Osteocyte (in vitro differentiated cells): ENCODE data around the gene CEBPB. TPM values are rescaled to one million over a fixed set of nuclear protein-coding genes. Genes with fewer than 3 reads are reported as not detected.
"Not testable (repeated sequence)": the region's sequence is repeated elsewhere in the genome, so short reads cannot be mapped to it uniquely, and the experiment has no call there.

Experiments
- DNase-seq: peaks from one replicate; pipeline ENCODE4 v3.0.0; 2021; ENCODE audit warnings: mixed read lengths; ENCODE audit not compliant: unreplicated experiment; ENCODE audit errors: extremely low spot score
- H3K27ac Mint-ChIP-seq: one replicate; pipeline ENCODE4 v1.8.0; 2021; ENCODE audit warnings: mild to moderate bottlenecking, mixed read lengths; ENCODE audit not compliant: unreplicated experiment
- H3K27me3 Mint-ChIP-seq: one replicate; pipeline ENCODE4 v1.8.0; 2021; ENCODE audit warnings: mixed read lengths; ENCODE audit not compliant: unreplicated experiment
- H3K36me3 Mint-ChIP-seq: one replicate; pipeline ENCODE4 v1.8.0; 2021; ENCODE audit warnings: mixed read lengths; ENCODE audit not compliant: unreplicated experiment
- H3K4me1 Mint-ChIP-seq: one replicate; pipeline ENCODE4 v1.8.0; 2021; ENCODE audit warnings: mixed read lengths; ENCODE audit not compliant: unreplicated experiment
- H3K4me3 Mint-ChIP-seq: one replicate; pipeline ENCODE4 v1.8.0; 2021; ENCODE audit warnings: mild to moderate bottlenecking, moderate library complexity, mixed read lengths; ENCODE audit not compliant: unreplicated experiment
- H3K9me3 Mint-ChIP-seq: one replicate; pipeline ENCODE4 v1.8.0; 2021; ENCODE audit warnings: mixed read lengths; ENCODE audit not compliant: unreplicated experiment
- CTCF ChIP-seq: fragments of 200-600 bp; sonication (generic); IDR thresholded peaks from 2 replicates; pipeline ENCODE4 v1.5.0; 2021; ENCODE audit warnings: antibody characterized with exemption, mild to moderate bottlenecking, moderate library complexity
- total RNA-seq: library from RNA; stranded (reverse); gene quantifications from 2 replicates; pipeline ENCODE4 v1.2.1, GENCODE V29; 2021

Gene CEBPB
- total RNA-seq, 1 donor from 2014 or later, result 59.1 TPM

- H3K4me1 Mint-ChIP-seq, result peaks cover 44% of the 10 kb centered on the region
- H3K27me3 Mint-ChIP-seq, result no peaks in the 10 kb centered on the region
- H3K9me3 Mint-ChIP-seq, result no peaks in the 10 kb centered on the region
- peaks cover 5% of the 10 kb centered on the region for H3K36me3 Mint-ChIP-seq
- H3K27ac Mint-ChIP-seq, result peak within 1 kb of the TSS; percentile 84
- DNase-seq, result peak; percentile 96
- no peak for TF ChIP-seq CTCF
- H3K4me3 Mint-ChIP-seq, result peak within 1 kb of the TSS; percentile 87
Observed at GRCh38 chr20:50153500-50154377, 36.9 kb upstream of the CEBPB start, which contains the start of gene PEDS1. PEDS1 (minus strand) TSS chr20:50153723; CDS start chr20:50153637, 86 bp downstream.

DNA sequence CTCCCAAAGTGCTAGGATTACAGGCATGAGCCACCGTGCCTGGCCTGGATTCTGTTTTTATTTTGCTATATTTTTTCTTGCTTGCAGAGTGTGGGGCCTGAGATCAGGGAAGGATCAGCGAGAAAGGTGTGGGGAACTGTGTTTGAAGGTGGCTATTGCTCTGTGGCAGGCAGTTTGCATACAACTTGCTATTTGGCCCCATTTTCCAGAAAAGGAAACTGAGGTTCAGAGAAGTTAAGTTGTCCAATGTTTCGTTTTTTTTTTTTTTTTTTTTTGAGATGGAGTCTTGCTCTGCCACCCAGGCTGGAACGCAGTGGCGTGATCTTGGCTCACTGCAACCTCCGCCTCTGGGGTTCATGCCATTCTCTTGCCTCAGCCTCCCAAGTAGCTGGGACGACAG, 29.1 kb upstream of the CEBPB start:
- not testable (repeated sequence) for H3K27ac Mint-ChIP-seq, H3K36me3 Mint-ChIP-seq, DNase-seq, H3K27me3 Mint-ChIP-seq, H3K9me3 Mint-ChIP-seq, H3K4me3 Mint-ChIP-seq
- H3K4me1 Mint-ChIP-seq, result peaks cover 49% of the 10 kb centered on the region

DNA sequence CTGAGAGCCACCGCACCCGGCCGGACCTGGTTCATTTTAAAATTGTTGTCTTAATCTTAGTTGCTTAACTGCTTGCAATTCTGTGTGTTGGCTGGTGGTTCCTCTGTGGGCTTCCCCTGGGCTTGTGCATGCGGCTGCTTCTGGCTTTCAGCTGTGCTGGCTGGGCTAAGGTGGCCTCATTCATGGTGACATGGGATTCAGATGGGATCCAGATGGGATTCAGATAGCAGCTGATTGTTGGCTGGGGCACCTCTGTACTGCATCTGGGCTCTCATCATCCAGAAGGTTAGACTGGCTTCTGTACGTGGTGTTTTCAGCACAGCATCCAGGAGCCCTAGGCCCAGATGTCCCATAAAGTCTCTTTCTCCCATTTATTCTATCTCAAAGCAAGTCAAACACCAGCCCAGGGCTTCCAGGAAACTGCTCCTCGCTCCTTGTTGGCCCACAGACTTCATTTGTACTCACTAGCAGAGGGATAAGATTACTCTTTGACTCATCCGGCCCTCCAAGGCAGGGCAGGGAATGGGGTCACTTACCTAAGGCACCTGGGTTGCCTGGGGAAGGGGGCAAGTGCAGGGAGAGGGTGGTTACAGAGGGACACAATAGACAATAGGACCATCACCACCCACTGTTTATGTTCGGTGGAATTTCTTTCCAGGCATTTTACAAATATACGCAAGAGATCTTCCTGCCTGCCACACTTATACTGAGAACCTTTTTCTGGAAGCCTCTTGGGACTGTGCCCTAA, 26.9 kb upstream of the CEBPB start:
- H3K27me3 Mint-ChIP-seq, result no peaks in the 10 kb centered on the region
- no peak overlapping the region for H3K4me3 Mint-ChIP-seq
- no peaks in the 10 kb centered on the region for H3K36me3 Mint-ChIP-seq
- peak overlapping the region; percentile 91 for H3K27ac Mint-ChIP-seq
- no peak for TF ChIP-seq CTCF
- no peak for DNase-seq
- peaks cover 63% of the 10 kb centered on the region for H3K4me1 Mint-ChIP-seq
- no peaks in the 10 kb centered on the region for H3K9me3 Mint-ChIP-seq

- peak overlapping the region; percentile 99 for H3K27ac Mint-ChIP-seq
- H3K4me3 Mint-ChIP-seq, result peak overlapping the region; percentile 73
- DNase-seq, result peak; percentile 98
- peaks cover 53% of the 10 kb centered on the region for H3K4me1 Mint-ChIP-seq
- no peaks in the 10 kb centered on the region for H3K36me3 Mint-ChIP-seq
- H3K9me3 Mint-ChIP-seq, result peaks cover 4% of the 10 kb centered on the region
- no peaks in the 10 kb centered on the region for H3K27me3 Mint-ChIP-seq
- TF ChIP-seq CTCF, result no peak
Observed at GRCh38 chr20:50165684-50166554, 24.7 kb upstream of the CEBPB start.

- Mint-ChIP-seq H3K27me3 (no peaks in the 10 kb centered on the region), H3K36me3 (no peaks in the 10 kb centered on the region), H3K4me1 (peaks cover 49% of the 10 kb centered on the region), H3K27ac (peak overlapping the region; percentile 35), H3K4me3 (no peak overlapping the region), H3K9me3 (peaks cover 4% of the 10 kb centered on the region)
- TF ChIP-seq CTCF, result peak; percentile 94
- DNase-seq, result peak; percentile 91
Observed at GRCh38 chr20:50169329-50169823, 21.3 kb upstream of the CEBPB start.
